ENCODE data around the gene CFAP74. TPM values are rescaled to one million over a fixed set of nuclear protein-coding genes. Genes with fewer than 3 reads are reported as not detected.

CFAP74 gene
- total RNA-seq, 1 experiment from 2014 or later, result not detected

GRCh38 chr1:1958071-1958541 is 45.5 kb downstream of the CFAP74 start:
- BruUV-seq (replicated peaks), result no TSS peak
- H3K4me3 ChIP-seq (ENCODE audit: low read depth, low read length), result no peak overlapping the region
- POLR2A ChIA-PET, result no interaction called here
- H3K27me3 ChIP-seq (replicated peaks; ENCODE audit: control insufficient read depth, insufficient read depth, low read length), result no peaks in the 10 kb centered on the region
- H3K4me1 ChIP-seq, result 0 out of 2 replicates have a peak, but pooled peaks cover 6% of the 10 kb centered on the region
- CTCF ChIA-PET, result no interaction called here
- intact Hi-C loops (cut with micrococcal nuclease; ENCODE audit: unreplicated experiment), result no loop called here
- no peak overlapping the region for H3K27ac Mint-ChIP-seq (ENCODE audit: unreplicated experiment)
- H3K4me3 Mint-ChIP-seq (ENCODE audit: unreplicated experiment), result no peak overlapping the region
- no peaks in the 10 kb centered on the region for H3K36me3 Mint-ChIP-seq (ENCODE audit: insufficient read depth, unreplicated experiment)
- no peaks in the 10 kb centered on the region for H3K36me3 ChIP-seq (ENCODE audit: control insufficient read depth, insufficient read depth, low read length)
- no peaks in the 10 kb centered on the region for H3K27me3 Mint-ChIP-seq (ENCODE audit: insufficient read depth, unreplicated experiment)
- DNase-seq, result no peak
- no peak for TF ChIP-seq CTCF (IDR thresholded peaks at IDR 0.05; ENCODE audit: insufficient read depth in 1 of 2, low read depth in 1 of 2, low read length in 1 of 2, severe bottlenecking in 1 of 2, unreplicated experiment in 1 of 2)
- H3K4me1 Mint-ChIP-seq (ENCODE audit: low read depth, unreplicated experiment), result no peaks in the 10 kb centered on the region
- H3K9me3 ChIP-seq, result no peaks in the 10 kb centered on the region
- no peaks in the 10 kb centered on the region for H3K9me3 Mint-ChIP-seq (ENCODE audit: unreplicated experiment)

DNA sequence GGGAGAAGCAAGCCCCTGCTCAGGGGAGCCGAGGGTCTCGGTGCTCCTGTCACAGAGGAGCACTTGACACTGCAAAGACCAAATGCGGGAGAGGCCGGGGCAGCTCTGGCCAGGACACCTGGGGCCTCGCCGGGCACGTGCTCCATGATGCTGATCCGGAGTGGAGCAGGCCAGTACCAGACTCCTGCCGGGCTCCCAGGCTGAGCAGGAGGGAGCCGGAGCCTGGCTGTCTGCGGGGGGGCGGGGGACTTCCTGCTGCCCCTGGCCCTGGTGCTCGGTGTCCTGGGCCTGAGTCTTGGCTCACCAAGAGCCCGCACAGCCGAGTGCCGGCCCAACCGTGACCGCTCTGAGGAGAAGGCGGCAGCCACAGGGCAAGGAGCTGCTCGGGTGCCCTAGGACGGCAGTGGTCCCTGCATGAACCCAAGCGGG is 46.0 kb downstream of the CFAP74 start:
- BruUV-seq (replicated peaks), result no TSS peak
- H3K27me3 Mint-ChIP-seq (ENCODE audit: insufficient read depth, unreplicated experiment), result no peaks in the 10 kb centered on the region
- no peaks in the 10 kb centered on the region for H3K9me3 ChIP-seq

GRCh38 chr1:1956586-1957532 is 46.7 kb downstream of the CFAP74 start:
- POLR2A ChIA-PET, result no interaction called here
- Mint-ChIP-seq H3K27ac (ENCODE audit: unreplicated experiment) (no peak overlapping the region), H3K27me3 (ENCODE audit: insufficient read depth, unreplicated experiment) (no peaks in the 10 kb centered on the region), H3K36me3 (ENCODE audit: insufficient read depth, unreplicated experiment) (no peaks in the 10 kb centered on the region), H3K9me3 (ENCODE audit: unreplicated experiment) (no peaks in the 10 kb centered on the region), H3K4me3 (ENCODE audit: unreplicated experiment) (no peak overlapping the region), H3K4me1 (ENCODE audit: low read depth, unreplicated experiment) (no peaks in the 10 kb centered on the region)
- no peak for DNase-seq
- CTCF ChIA-PET, result no interaction called here
- no TSS peak for BruUV-seq (replicated peaks)
- intact Hi-C loops (cut with micrococcal nuclease; ENCODE audit: unreplicated experiment), result no loop called here
- H3K4me3 ChIP-seq (ENCODE audit: low read depth, low read length), result no peak overlapping the region
- no peaks in the 10 kb centered on the region for H3K36me3 ChIP-seq (ENCODE audit: control insufficient read depth, insufficient read depth, low read length)
- H3K4me1 ChIP-seq, result 0 out of 2 replicates have a peak, but pooled peaks cover 6% of the 10 kb centered on the region
- H3K9me3 ChIP-seq, result no peaks in the 10 kb centered on the region
- no peak for TF ChIP-seq CTCF (IDR thresholded peaks at IDR 0.05; ENCODE audit: insufficient read depth in 1 of 2, low read depth in 1 of 2, low read length in 1 of 2, severe bottlenecking in 1 of 2, unreplicated experiment in 1 of 2)
- no peaks in the 10 kb centered on the region for H3K27me3 ChIP-seq (replicated peaks; ENCODE audit: control insufficient read depth, insufficient read depth, low read length)

More for the DNA sequence above, 46.0 kb downstream of the CFAP74 start:
- Mint-ChIP-seq H3K27ac (ENCODE audit: unreplicated experiment) (no peak overlapping the region), H3K4me1 (ENCODE audit: low read depth, unreplicated experiment) (no peaks in the 10 kb centered on the region), H3K9me3 (ENCODE audit: unreplicated experiment) (no peaks in the 10 kb centered on the region), H3K4me3 (ENCODE audit: unreplicated experiment) (no peak overlapping the region), H3K36me3 (ENCODE audit: insufficient read depth, unreplicated experiment) (no peaks in the 10 kb centered on the region)
- Histone ChIP-seq H3K4me1 (0 out of 2 replicates have a peak, but pooled peaks cover 6% of the 10 kb centered on the region), H3K27me3 (replicated peaks; ENCODE audit: control insufficient read depth, insufficient read depth, low read length) (no peaks in the 10 kb centered on the region), H3K36me3 (ENCODE audit: control insufficient read depth, insufficient read depth, low read length) (no peaks in the 10 kb centered on the region), H3K4me3 (ENCODE audit: low read depth, low read length) (no peak overlapping the region)
- no peak for DNase-seq
- intact Hi-C loops (cut with micrococcal nuclease; ENCODE audit: unreplicated experiment), result no loop called here
- CTCF ChIA-PET, result no interaction called here
- POLR2A ChIA-PET, result no interaction called here
- no peak for TF ChIP-seq CTCF (IDR thresholded peaks at IDR 0.05; ENCODE audit: insufficient read depth in 1 of 2, low read depth in 1 of 2, low read length in 1 of 2, severe bottlenecking in 1 of 2, unreplicated experiment in 1 of 2)

Data from Caco-2 (cell line).